ENCODE data around the gene BICRA. TPM values are rescaled to one million over a fixed set of nuclear protein-coding genes. Genes with fewer than 3 reads are reported as not detected.

Gene BICRA
- 29.2 and 30.0 TPM in 2 replicates for total RNA-seq (2021; fragmentation: NEBNext Ultra II Directional; extraction: Animal tissue kit (Norgen Biotek cat#: 25700))
- 1.5 and 3.8 TPM in 2 replicates for polyA plus RNA-seq (2011; rRNA removed)
- polyA plus RNA-seq (2011; cell fraction: cytosol; rRNA removed), result 2.8 TPM
- polyA plus RNA-seq (2011; cell fraction: nucleus; rRNA removed), result 6.5 TPM
- polyA plus RNA-seq (2012, experiment 1 of 2), result 18.9 to 23.4 TPM (median 22.8 TPM) in 4 replicates
- 15.5 TPM for polyA plus RNA-seq (2012, experiment 2 of 2)
- 11.9 TPM for polyA plus RNA-seq (2013, experiment 1 of 2)
- polyA plus RNA-seq (2013, experiment 2 of 2), result 11.1 TPM
- 5.0 and 6.5 TPM in 2 replicates for polyA minus RNA-seq (2011; rRNA and poly(A)+ RNA removed)
- 10.6 TPM for polyA minus RNA-seq (2011; cell fraction: cytosol; rRNA and poly(A)+ RNA removed)
- polyA minus RNA-seq (2011; cell fraction: nucleus; rRNA and poly(A)+ RNA removed), result 11.7 TPM
- long read RNA-seq, experiment 1, transcript BICRA-203 (1 exons, 3,312 nt), result major isoform, 18 of 24 reads
- long read RNA-seq, experiment 1, partial matches to known transcripts, result 3 of 24 reads
- long read RNA-seq, experiment 1, other reads (novel, unspliced or antisense), result 3 of 24 reads
- long read RNA-seq, experiment 2, result 0 reads

DNA sequence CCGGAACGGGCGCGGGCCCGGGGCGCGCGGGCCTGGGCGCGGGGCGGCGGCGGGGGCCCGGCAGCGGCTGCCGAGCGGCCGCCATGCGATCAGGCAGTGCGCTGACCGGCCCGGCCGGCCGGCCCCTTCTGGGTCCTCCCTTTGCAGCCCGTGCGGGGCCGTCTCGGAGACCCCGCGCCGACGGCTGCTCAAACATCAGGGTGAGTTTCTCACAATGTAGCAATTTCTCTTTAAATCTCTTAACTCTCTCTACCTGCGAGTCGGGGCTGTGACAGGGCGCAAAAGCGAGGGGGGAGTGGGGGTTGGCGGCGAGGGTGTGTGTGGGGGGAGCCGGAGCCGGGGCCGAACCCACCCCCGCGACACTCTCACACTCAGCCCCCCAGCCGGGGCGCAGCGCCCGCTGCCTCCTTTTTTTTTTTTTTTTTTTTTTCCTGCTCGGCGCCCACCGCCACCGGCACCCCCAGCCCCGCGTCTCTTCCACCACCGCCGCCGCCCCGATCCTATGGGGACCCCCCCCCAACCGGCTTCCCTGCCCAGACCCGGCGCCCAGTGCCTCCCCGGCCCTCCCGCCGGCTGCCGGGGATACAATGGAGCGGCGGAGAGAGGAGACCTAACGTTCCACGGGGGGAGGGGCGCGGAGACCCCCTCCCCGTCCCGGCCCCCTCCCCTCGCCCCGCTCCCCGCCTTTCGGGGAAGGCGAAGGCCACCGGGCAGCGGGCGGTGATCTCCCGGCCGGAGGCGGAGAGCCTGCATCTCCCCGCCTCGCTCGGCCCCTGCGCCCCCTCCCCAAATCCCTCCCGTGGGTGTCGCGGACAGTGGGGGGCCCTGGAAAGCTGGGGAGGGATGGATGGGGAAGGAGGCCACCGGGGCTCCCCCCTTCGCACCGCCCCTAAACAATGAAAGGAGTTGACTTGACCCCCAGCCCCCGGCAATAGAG lies at the start of gene BICRA:
TSS of gene BICRA (plus strand) at position 166 of the 937 bp plus-strand sequence. CDS start 64,441 bp downstream, outside the sequence.
- ChIA-PET POLR2A (ENCODE audit: partially characterized antibody) (interaction anchor here (1.0 to 6.1 kb wide), 4 partner anchors 9 to 181 kb away, joined by 3 to 59 read pairs (median 34); no protein-coding TSS in a partner anchor), CTCF (ENCODE audit: partially characterized antibody) (interaction anchor here (0.7 to 1.8 kb wide), 6 partner anchors 7 to 175 kb away, joined by 3 to 7 read pairs (median 4); no protein-coding TSS in a partner anchor)
- Histone ChIP-seq H3K18ac (ENCODE audit: extremely low read depth, low read length) (peak within 1 kb of the TSS; percentile 97), H3K4me2 (ENCODE audit: insufficient read depth in 1 of 2, low read depth in 2 of 2, low read length in 2 of 2) (peak within 1 kb of the TSS; percentile 78 to 88), H3K9ac (replicated peaks in 1 of 4; ENCODE audit: extremely low read depth in 1 of 4, low read depth in 3 of 4, low read length in 3 of 4) (peak within 1 kb of the TSS; percentile 79 to 87 (median 82)), H3K4me1 (replicated peaks in 1 of 4; ENCODE audit: control insufficient read depth in 3 of 4, insufficient read depth in 4 of 4, low read length in 3 of 4) (peaks cover 13 to 31% (median 22%) of the 10 kb centered on the region in 4 experiments), H4K8ac (ENCODE audit: extremely low read depth, insufficient read depth, low read length) (peak within 1 kb of the TSS; percentile 66; the same call in 1 of the 2 replicates), H3K9me3 (ENCODE audit: insufficient read depth in 2 of 2, low read depth in 1 of 2, low read length in 1 of 2) (no peaks in the 10 kb centered on the region), H3K23me2 (ENCODE audit: low read depth, low read length) (peaks cover 3% of the 10 kb centered on the region), H3K79me1 (ENCODE audit: low read depth, low read length) (peaks cover 12% of the 10 kb centered on the region), H2BK120ac (replicated peaks; ENCODE audit: low read depth, low read length) (peak within 1 kb of the TSS; percentile 2), H3K14ac (ENCODE audit: insufficient read length) (no peak within 1 kb of the TSS), H2AFZ (ENCODE audit: low read length) (no peak within 1 kb of the TSS), H3K79me2 (ENCODE audit: control insufficient read depth in 1 of 2, insufficient read depth in 2 of 2, low read length in 2 of 2) (peaks cover 18 to 51% of the 10 kb centered on the region in 2 experiments), H3K27ac (ENCODE audit: low read depth, low read length) (peak within 1 kb of the TSS; percentile 67), H4K91ac (replicated peaks; ENCODE audit: insufficient read length, low read length) (peak within 1 kb of the TSS; percentile 85), H3K56ac (replicated peaks; ENCODE audit: insufficient read length, low read depth, low read length) (peak within 1 kb of the TSS; percentile 34), H3K36me3 (ENCODE audit: control insufficient read depth in 2 of 4, insufficient read depth in 4 of 4, low read length in 3 of 4) (no peaks in the 10 kb centered on the region; a peak in 1 of 8 replicates), H4K20me1 (replicated peaks in 1 of 2; ENCODE audit: control insufficient read depth in 1 of 2, insufficient read depth in 2 of 2, low read length in 2 of 2) (peaks cover 3 to 6% of the 10 kb centered on the region in 2 experiments), H2AK5ac (ENCODE audit: low read depth, low read length) (no peak within 1 kb of the TSS), H3K27me3 (replicated peaks in 1 of 4; ENCODE audit: control insufficient read depth in 3 of 4, extremely low read depth in 1 of 4, insufficient read depth in 3 of 4, low read length in 3 of 4) (no peaks in the 10 kb centered on the region), H3K4ac (replicated peaks; ENCODE audit: insufficient read length, low read depth, low read length) (no peak within 1 kb of the TSS), H4K5ac (ENCODE audit: insufficient read length, low read depth, low read length) (peak within 1 kb of the TSS; percentile 95), H2BK15ac (ENCODE audit: low read length) (no peak within 1 kb of the TSS), H3K4me3 (ENCODE audit: extremely low read depth in 1 of 4, insufficient read depth in 2 of 4, low read depth in 3 of 4, low read length in 4 of 4) (peak within 1 kb of the TSS; percentile 83 to 98 (median 87)), H2BK5ac (ENCODE audit: low read depth, low read length) (peak within 1 kb of the TSS; percentile 86; the same call in 1 of the 2 replicates), H2BK20ac (ENCODE audit: low read length) (no peak within 1 kb of the TSS), H3K23ac (ENCODE audit: insufficient read length) (no peak within 1 kb of the TSS), H2BK12ac (ENCODE audit: low read depth, low read length) (no peak within 1 kb of the TSS)
- DNase-seq (ENCODE audit: low read depth in 1 of 2, low spot score in 2 of 2) (peak in 1 of 2 experiments; percentile 88), FAIRE-seq (no peak)
- WGBS, 2 experiments (ENCODE audit: extremely low coverage in 1 of 2, insufficient coverage in 1 of 2, insufficient read length in 1 of 2, insufficient replicate concordance in 2 of 2, low coverage in 1 of 2, low lambda C conversion rate in 2 of 2, missing lambda C conversion rate in 1 of 2), result 1% methylated on average over 16 of the region's 94 CpGs; no CpG with 5 or more reads in 1 of the 2 experiments
- TF ChIP-seq SIN3A (conservative IDR thresholded peaks at IDR 0.05 in 1 of 2, IDR thresholded peaks at IDR 0.05 in 1 of 2; ENCODE audit: low read depth in 1 of 2, low read length in 2 of 2) (peak in 1 of 2 experiments; percentile 50; a peak in 1 of 4 replicates), RAD21 (IDR thresholded peaks at IDR 0.05 in 1 of 2, conservative IDR thresholded peaks at IDR 0.05 in 1 of 2; ENCODE audit: low read depth in 2 of 2, low read length in 2 of 2) (no peak), RNF2 (IDR thresholded peaks at IDR 0.05; ENCODE audit: borderline replicate concordance, low read depth, low read length, missing control alignments, poor library complexity, severe bottlenecking) (no peak), TAF1 (IDR thresholded peaks at IDR 0.05; ENCODE audit: low read depth, low read length) (peak; percentile 62; the same call in 1 of the 2 replicates), PHF8 (conservative IDR thresholded peaks at IDR 0.05; ENCODE audit: low read depth, low read length) (peak; percentile 38; the same call in 1 of the 2 replicates), SP4 (IDR thresholded peaks at IDR 0.05; ENCODE audit: low read length) (peak; percentile 12; the same call in 1 of the 2 replicates)

All from H1 (cell line).